B cell (primary cell): ENCODE measurements around the gene EVPL. TPM values are rescaled to one million over a fixed set of nuclear protein-coding genes. Genes with fewer than 3 reads are reported as not detected.

Experiments
- ATAC-seq: fragments of 200-7000 bp; cut with Tn5 transposase; one replicate; pipeline ENCODE4 v1.10.0; 2021; ENCODE audit warnings: low read depth, mild to moderate bottlenecking, moderate number of reproducible peaks, moderate library complexity
- CTCF ChIA-PET: fragments of 350-600 bp; sonication (Branson Sonifier 250); formaldehyde crosslinking; loops from one replicate; lab custom pipeline; 2021; ENCODE audit warnings: antibody characterized with exemption, inconsistent platforms; lab: Charles Lee
- POLR2A ChIA-PET: fragments of 350-600 bp; sonication (Branson Sonifier 250); formaldehyde crosslinking; loops from one replicate; lab custom pipeline; 2021; ENCODE audit warnings: antibody characterized with exemption; lab: Charles Lee
- DNase-seq: peaks from one replicate; pipeline ENCODE4 v3.0.0; 2013
- H2AFZ ChIP-seq: 2 replicates; pipeline ENCODE4 v1.6.1; 2012; ENCODE audit warnings: mild to moderate bottlenecking, low read depth, low read length; ENCODE audit not compliant: insufficient read depth, poor library complexity, severe bottlenecking
- H3K27ac ChIP-seq, 2 donors: 1 replicate in 1 of 2; 2 replicates in 1 of 2; pipeline ENCODE4 v1.5.1; 2012 to 2013; ENCODE audit warnings: low read length in 2 of 2, mild to moderate bottlenecking in 2 of 2, moderate library complexity in 1 of 2
- H3K27me3 ChIP-seq, 4 experiments: fragments of 200-600 bp in 1 of 4; sonication (generic) in 1 of 4; replicated peaks in 1 of 4; 1 replicate in 2 of 4; 2 replicates in 2 of 4; pipeline versions ENCODE4 v1.6.1 to v1.7.0; 2013 to 2016; ENCODE audit warnings: low read length in 3 of 4, mild to moderate bottlenecking in 2 of 4, mixed read lengths in 1 of 4, moderate library complexity in 1 of 4; ENCODE audit not compliant: insufficient read depth in 4 of 4, control insufficient read depth in 3 of 4; ENCODE audit errors: control extremely low read depth in 1 of 4
- H3K36me3 ChIP-seq, 2 experiments: replicated peaks in 1 of 2; 1 replicate in 1 of 2; 2 replicates in 1 of 2; pipeline versions ENCODE4 v1.6.1 to v1.7.1; 2013; ENCODE audit warnings: low read length in 1 of 2; ENCODE audit not compliant: insufficient read depth in 2 of 2, control insufficient read depth in 1 of 2; ENCODE audit errors: control extremely low read depth in 1 of 2, extremely low read depth in 1 of 2
- H3K4me1 ChIP-seq, 2 donors: fragments of 200-600 bp in 1 of 2; sonication (generic) in 1 of 2; 1 replicate in 1 of 2; 2 replicates in 1 of 2; pipeline versions ENCODE4 v1.5.1 to v1.6.1; 2013 to 2017; ENCODE audit warnings: low read length in 2 of 2; ENCODE audit not compliant: control insufficient read depth in 2 of 2, insufficient read depth in 2 of 2
- H3K4me2 ChIP-seq: replicated peaks from 2 replicates; pipeline ENCODE3; 2012; ENCODE audit warnings: mild to moderate bottlenecking, low read depth, low read length; ENCODE audit not compliant: poor library complexity, severe bottlenecking
- H3K4me3 ChIP-seq, 5 experiments: fragments of 200-600 bp in 1 of 5; sonication (generic) in 1 of 5; 1 replicate in 3 of 5; 2 replicates in 2 of 5; pipeline versions ENCODE4 v1.5.1 to v1.7.0; 2011 to 2016; ENCODE audit warnings: low read length in 4 of 5, mild to moderate bottlenecking in 4 of 5, low read depth in 2 of 5, control low read depth in 1 of 5, moderate library complexity in 1 of 5; ENCODE audit not compliant: insufficient read depth in 1 of 5; ENCODE audit errors: control extremely low read depth in 1 of 5, extremely low read depth in 1 of 5
- H3K79me2 ChIP-seq: fragments of 200-600 bp; sonication (generic); one replicate; pipeline ENCODE4 v1.6.0; 2016; ENCODE audit warnings: low read length; ENCODE audit not compliant: control insufficient read depth, insufficient read depth
- H3K9ac ChIP-seq: fragments of 200-600 bp; sonication (generic); 2 replicates; pipeline ENCODE4 v1.6.1; 2017; ENCODE audit warnings: mild to moderate bottlenecking, low read length, moderate library complexity
- H3K9me3 ChIP-seq, 3 donors: one replicate each; pipeline versions ENCODE4 v1.6.1 to v1.7.1; 2013; ENCODE audit warnings: low read length in 2 of 3; ENCODE audit not compliant: control insufficient read depth in 2 of 3, insufficient read depth in 1 of 3; ENCODE audit errors: control extremely low read depth in 1 of 3
- H4K20me1 ChIP-seq: 2 replicates; pipeline ENCODE4 v1.6.0; 2012; ENCODE audit warnings: mild to moderate bottlenecking, low read length; ENCODE audit not compliant: insufficient read depth, control insufficient read depth, poor library complexity, severe bottlenecking
- H3K27ac Mint-ChIP-seq: one replicate; pipeline ENCODE4 v1.8.0; 2021; ENCODE audit warnings: mixed read lengths
- H3K27me3 Mint-ChIP-seq: one replicate; pipeline ENCODE4 v1.8.0; 2021; ENCODE audit warnings: mixed read lengths
- H3K4me1 Mint-ChIP-seq: one replicate; pipeline ENCODE4 v1.8.0; 2021; ENCODE audit warnings: mixed read lengths
- H3K4me3 Mint-ChIP-seq: one replicate; pipeline ENCODE4 v1.8.0; 2021; ENCODE audit warnings: mixed read lengths
- H3K9me3 Mint-ChIP-seq: one replicate; pipeline ENCODE4 v1.8.0; 2022; ENCODE audit warnings: mixed read lengths; ENCODE audit not compliant: insufficient read depth
- CTCF ChIP-seq: fragments of 200-600 bp; IDR thresholded peaks from one replicate; pipeline ENCODE4 v1.8.0; 2022; ENCODE audit warnings: antibody characterized with exemption, mild to moderate bottlenecking
- EZH2 ChIP-seq: IDR thresholded peaks from 2 replicates; pipeline ENCODE4 v1.6.1; 2012; ENCODE audit warnings: borderline replicate concordance, low read depth, mild to moderate bottlenecking, moderate library complexity, low read length; ENCODE audit not compliant: insufficient read depth, poor library complexity, severe bottlenecking
- WGBS: methylation state at CpG from one replicate; pipeline ENCODE4 v1.1.5; 2013; ENCODE audit warnings: missing lambda C conversion rate; ENCODE audit not compliant: insufficient coverage; 5-methylcytosine and 5-hydroxymethylcytosine counted together
- intact Hi-C: fragments of 100-400 bp; cut with micrococcal nuclease; formaldehyde crosslinking; loops from one replicate; pipeline ENCODE4 v1.10.0; 2022
- polyA plus RNA-seq: library from polyadenylated mRNA; depleted of rRNA; stranded (reverse); fragments of >200 nt; gene quantifications from 2 replicates; pipeline ENCODE4 v1.2.3, GENCODE V29; 2012
- total RNA-seq, 2 donors: library from RNA; stranded (reverse); fragments of 120-200 nt in 1 of 2; gene quantifications; 1 replicate in 1 of 2; 2 replicates in 1 of 2; pipeline versions ENCODE4 v1.2.3 to v1.2.4, GENCODE V29; 2013 to 2022

Gene EVPL
- total and polyA plus RNA-seq, 2 donors (not counting 1 experiment from before 2014, with no cell fraction given): not detected

GRCh38 chr17:76018801-76019200 is 8.3 kb downstream of the EVPL start:
- WGBS: 88% methylated on average over 13 of the region's 13 CpGs
- ATAC-seq (no peak), DNase-seq (no peak)
- Histone ChIP-seq H3K4me1 (peaks cover 0 to 7% of the 10 kb centered on the region in 2 donors), H3K79me2 (no peaks in the 10 kb centered on the region), H3K9me3 (no peaks in the 10 kb centered on the region), H2AFZ (no peak overlapping the region), H3K9ac (no peak overlapping the region), H3K4me2 (no peak overlapping the region), H3K36me3 (no peaks in the 10 kb centered on the region), H3K4me3 (no peak overlapping the region), H4K20me1 (no peaks in the 10 kb centered on the region), H3K27ac (no peak overlapping the region), H3K27me3 (peaks cover 0 to 7% (median 0%) of the 10 kb centered on the region in 4 experiments)
- intact Hi-C loops: no loop called here
- TF ChIP-seq CTCF: no peak
- TF ChIP-seq EZH2: no peak
- H3K27me3 Mint-ChIP-seq: no peaks in the 10 kb centered on the region
- no peak overlapping the region for H3K27ac Mint-ChIP-seq
- no peaks in the 10 kb centered on the region for H3K9me3 Mint-ChIP-seq
- ChIA-PET CTCF (interaction anchor here (0.6 to 3.0 kb wide), 5 partner anchors 8 to 707 kb away, joined by 3 to 8 read pairs (median 4); no protein-coding TSS in a partner anchor), POLR2A (no interaction called here)
- no peak overlapping the region for H3K4me3 Mint-ChIP-seq
- no peaks in the 10 kb centered on the region for H3K4me1 Mint-ChIP-seq

- ChIA-PET POLR2A (interaction anchor here (0.6 kb wide), 1 partner anchor 365 kb away, joined by 3 read pairs; no protein-coding TSS in a partner anchor), CTCF (interaction anchor here (1.4 to 3.0 kb wide), 2 partner anchors 10 to 281 kb away, joined by 5 to 8 read pairs; no protein-coding TSS in a partner anchor)
- Histone ChIP-seq H3K36me3 (no peaks in the 10 kb centered on the region), H3K4me1 (peaks cover 0 to 7% of the 10 kb centered on the region in 2 donors), H3K79me2 (no peaks in the 10 kb centered on the region), H4K20me1 (no peaks in the 10 kb centered on the region), H3K27ac (no peak overlapping the region), H3K9me3 (no peaks in the 10 kb centered on the region), H3K4me2 (no peak overlapping the region), H3K9ac (no peak overlapping the region), H3K27me3 (peaks cover 0 to 7% (median 2%) of the 10 kb centered on the region in 4 experiments), H3K4me3 (no peak overlapping the region), H2AFZ (no peak overlapping the region)
- WGBS: 95% methylated on average over 11 of the region's 11 CpGs
- Mint-ChIP-seq H3K4me3 (no peak overlapping the region), H3K27ac (no peak overlapping the region), H3K9me3 (no peaks in the 10 kb centered on the region), H3K4me1 (no peaks in the 10 kb centered on the region), H3K27me3 (no peaks in the 10 kb centered on the region)
- TF ChIP-seq EZH2 (no peak), CTCF (no peak)
- no peak for DNase-seq
- intact Hi-C loops: no loop called here
- ATAC-seq: no peak
Measured at GRCh38 chr17:76018340-76018680, 8.8 kb downstream of the EVPL start.
